Astrocyte (in vitro differentiated cells and primary cell): Measurements from ENCODE around the gene SPRED2. TPM values are rescaled to one million over a fixed set of nuclear protein-coding genes. Genes with fewer than 3 reads are reported as not detected.

Source experiments
- DNase-seq: peaks from one replicate; pipeline ENCODE4 v3.0.0-alpha.2; 2010; ENCODE audit warnings: low read depth
- FAIRE-seq: peaks from 2 replicates; lab custom pipeline; 2011; peaks lifted over from hg19 to GRCh38; lab: Jason Lieb, UNC
- H2AFZ ChIP-seq: 2 replicates; pipeline ENCODE4 v1.6.0; 2012; ENCODE audit warnings: low read depth, low read length, inconsistent platforms
- H3K27ac ChIP-seq: 2 replicates; pipeline ENCODE4 v1.5.1; 2011; ENCODE audit warnings: low read depth, low read length, inconsistent platforms
- H3K27me3 ChIP-seq: 2 replicates; pipeline ENCODE4 v1.6.0; 2011; ENCODE audit warnings: low read length, inconsistent platforms; ENCODE audit not compliant: insufficient read depth
- H3K36me3 ChIP-seq: 2 replicates; pipeline ENCODE4 v1.5.1; 2011; ENCODE audit warnings: low read length, inconsistent platforms; ENCODE audit not compliant: insufficient read depth
- H3K4me1 ChIP-seq: 2 replicates; pipeline ENCODE4 v1.5.1; 2011; ENCODE audit warnings: low read length, inconsistent platforms; ENCODE audit not compliant: insufficient read depth
- H3K4me2 ChIP-seq: 2 replicates; pipeline ENCODE4 v1.6.0; 2012; ENCODE audit warnings: low read length, inconsistent platforms
- H3K4me3 ChIP-seq: 2 replicates; pipeline ENCODE4 v1.5.1; 2011; ENCODE audit warnings: low read depth, mild to moderate bottlenecking, low read length, inconsistent platforms; ENCODE audit not compliant: insufficient read depth
- H3K79me2 ChIP-seq: 2 replicates; pipeline ENCODE4 v1.6.0; 2012; ENCODE audit warnings: mild to moderate bottlenecking, low read length, inconsistent platforms; ENCODE audit not compliant: insufficient read depth
- H3K9ac ChIP-seq: 2 replicates; pipeline ENCODE4 v1.6.0; 2012; ENCODE audit warnings: mild to moderate bottlenecking, low read length, inconsistent platforms
- H3K9me3 ChIP-seq: 2 replicates; pipeline ENCODE4 v1.5.1; 2012; ENCODE audit warnings: low read depth, mild to moderate bottlenecking, low read length, inconsistent platforms; ENCODE audit not compliant: insufficient read depth
- H4K20me1 ChIP-seq: 2 replicates; pipeline ENCODE4 v1.6.0; 2012; ENCODE audit warnings: low read length, inconsistent platforms; ENCODE audit not compliant: insufficient read depth
- H3K27ac Mint-ChIP-seq: one replicate; pipeline ENCODE4 v1.8.0; 2021; ENCODE audit warnings: mild to moderate bottlenecking, mixed read lengths; ENCODE audit not compliant: unreplicated experiment
- H3K27me3 Mint-ChIP-seq: one replicate; pipeline ENCODE4 v1.8.0; 2021; ENCODE audit warnings: low read depth, mixed read lengths; ENCODE audit not compliant: unreplicated experiment
- H3K36me3 Mint-ChIP-seq: one replicate; pipeline ENCODE4 v1.8.0; 2021; ENCODE audit warnings: low read depth, mixed read lengths; ENCODE audit not compliant: unreplicated experiment
- H3K4me1 Mint-ChIP-seq: one replicate; pipeline ENCODE4 v1.8.0; 2021; ENCODE audit warnings: low read depth, mixed read lengths; ENCODE audit not compliant: unreplicated experiment
- H3K4me3 Mint-ChIP-seq: one replicate; pipeline ENCODE4 v1.8.0; 2021; ENCODE audit warnings: mild to moderate bottlenecking, moderate library complexity, mixed read lengths; ENCODE audit not compliant: unreplicated experiment
- H3K9me3 Mint-ChIP-seq: one replicate; pipeline ENCODE4 v1.8.0; 2021; ENCODE audit warnings: mild to moderate bottlenecking, mixed read lengths; ENCODE audit not compliant: unreplicated experiment
- EZH2 ChIP-seq: IDR thresholded peaks from 2 replicates; pipeline ENCODE4 v1.6.1; 2012; ENCODE audit warnings: mild to moderate bottlenecking, low read length, inconsistent platforms; ENCODE audit not compliant: insufficient read depth
- total RNA-seq: library from RNA; stranded (reverse); gene quantifications from 2 replicates; pipeline ENCODE4 v1.2.1, GENCODE V29; 2021
- TF ChIP-seq, protein P1 (sequence below): IDR thresholded peaks from 2 replicates; pipeline ENCODE4 v1.5.1; 2011; ENCODE audit warnings: low read depth, mild to moderate bottlenecking, inconsistent platforms, low read length, moderate library complexity; ENCODE audit not compliant: insufficient read depth

The SPRED2 gene
- total RNA-seq, 1 donor from 2014 or later = 47.3 TPM

DNA sequence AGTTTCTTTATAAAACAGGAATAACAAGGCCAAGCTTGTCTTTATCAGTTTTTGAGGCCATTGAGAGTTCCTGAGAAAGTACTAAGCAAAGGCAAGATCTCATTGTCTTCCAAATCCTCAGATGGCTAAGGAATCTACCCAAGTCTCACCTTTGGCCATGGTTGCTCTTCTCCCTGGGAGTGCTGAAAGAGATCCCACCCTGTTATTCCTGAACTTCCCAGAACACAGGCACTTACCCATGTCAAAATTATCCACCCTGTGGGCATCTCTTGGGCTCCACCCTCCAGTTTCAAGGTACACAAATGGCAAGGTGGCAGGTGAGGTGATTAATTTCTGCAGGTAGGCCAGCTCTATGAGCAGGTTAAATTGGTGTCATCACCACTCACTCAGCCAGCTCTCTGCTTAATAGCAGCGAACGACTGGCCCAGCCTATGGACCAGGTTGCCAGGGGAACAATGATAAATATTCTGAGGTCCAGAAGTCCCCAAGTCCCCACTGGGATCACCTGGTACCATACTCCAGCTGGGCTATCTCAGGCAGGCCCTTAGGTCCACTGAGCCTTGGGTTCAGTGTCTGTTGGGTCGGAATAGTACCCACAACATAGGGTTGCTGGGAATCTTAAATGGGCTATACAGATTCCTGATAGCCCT is 2.3 kb upstream of the SPRED2 start:
- Histone ChIP-seq H2AFZ (no peak overlapping the region), H3K27me3 (no peaks in the 10 kb centered on the region), H3K4me1 (peaks cover 19% of the 10 kb centered on the region), H3K9me3 (no peaks in the 10 kb centered on the region), H3K27ac (no peak overlapping the region), H4K20me1 (peaks cover 11% of the 10 kb centered on the region), H3K4me2 (peak overlapping the region; percentile 94), H3K36me3 (no peaks in the 10 kb centered on the region), H3K4me3 (no peak overlapping the region), H3K79me2 (peaks cover 28% of the 10 kb centered on the region), H3K9ac (peak overlapping the region; percentile 96)
- peak overlapping the region; percentile 75 for H3K27ac Mint-ChIP-seq
- H3K4me1 Mint-ChIP-seq = peaks cover 28% of the 10 kb centered on the region
- FAIRE-seq (no peak), DNase-seq (no peak)
- H3K4me3 Mint-ChIP-seq = peak overlapping the region; percentile 91
- H3K27me3 Mint-ChIP-seq = no peaks in the 10 kb centered on the region
- H3K36me3 Mint-ChIP-seq = no peaks in the 10 kb centered on the region
- TF ChIP-seq, protein P1, sequence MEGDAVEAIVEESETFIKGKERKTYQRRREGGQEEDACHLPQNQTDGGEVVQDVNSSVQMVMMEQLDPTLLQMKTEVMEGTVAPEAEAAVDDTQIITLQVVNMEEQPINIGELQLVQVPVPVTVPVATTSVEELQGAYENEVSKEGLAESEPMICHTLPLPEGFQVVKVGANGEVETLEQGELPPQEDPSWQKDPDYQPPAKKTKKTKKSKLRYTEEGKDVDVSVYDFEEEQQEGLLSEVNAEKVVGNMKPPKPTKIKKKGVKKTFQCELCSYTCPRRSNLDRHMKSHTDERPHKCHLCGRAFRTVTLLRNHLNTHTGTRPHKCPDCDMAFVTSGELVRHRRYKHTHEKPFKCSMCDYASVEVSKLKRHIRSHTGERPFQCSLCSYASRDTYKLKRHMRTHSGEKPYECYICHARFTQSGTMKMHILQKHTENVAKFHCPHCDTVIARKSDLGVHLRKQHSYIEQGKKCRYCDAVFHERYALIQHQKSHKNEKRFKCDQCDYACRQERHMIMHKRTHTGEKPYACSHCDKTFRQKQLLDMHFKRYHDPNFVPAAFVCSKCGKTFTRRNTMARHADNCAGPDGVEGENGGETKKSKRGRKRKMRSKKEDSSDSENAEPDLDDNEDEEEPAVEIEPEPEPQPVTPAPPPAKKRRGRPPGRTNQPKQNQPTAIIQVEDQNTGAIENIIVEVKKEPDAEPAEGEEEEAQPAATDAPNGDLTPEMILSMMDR = no peak
- TF ChIP-seq EZH2 = no peak
- H3K9me3 Mint-ChIP-seq = no peaks in the 10 kb centered on the region

DNA sequence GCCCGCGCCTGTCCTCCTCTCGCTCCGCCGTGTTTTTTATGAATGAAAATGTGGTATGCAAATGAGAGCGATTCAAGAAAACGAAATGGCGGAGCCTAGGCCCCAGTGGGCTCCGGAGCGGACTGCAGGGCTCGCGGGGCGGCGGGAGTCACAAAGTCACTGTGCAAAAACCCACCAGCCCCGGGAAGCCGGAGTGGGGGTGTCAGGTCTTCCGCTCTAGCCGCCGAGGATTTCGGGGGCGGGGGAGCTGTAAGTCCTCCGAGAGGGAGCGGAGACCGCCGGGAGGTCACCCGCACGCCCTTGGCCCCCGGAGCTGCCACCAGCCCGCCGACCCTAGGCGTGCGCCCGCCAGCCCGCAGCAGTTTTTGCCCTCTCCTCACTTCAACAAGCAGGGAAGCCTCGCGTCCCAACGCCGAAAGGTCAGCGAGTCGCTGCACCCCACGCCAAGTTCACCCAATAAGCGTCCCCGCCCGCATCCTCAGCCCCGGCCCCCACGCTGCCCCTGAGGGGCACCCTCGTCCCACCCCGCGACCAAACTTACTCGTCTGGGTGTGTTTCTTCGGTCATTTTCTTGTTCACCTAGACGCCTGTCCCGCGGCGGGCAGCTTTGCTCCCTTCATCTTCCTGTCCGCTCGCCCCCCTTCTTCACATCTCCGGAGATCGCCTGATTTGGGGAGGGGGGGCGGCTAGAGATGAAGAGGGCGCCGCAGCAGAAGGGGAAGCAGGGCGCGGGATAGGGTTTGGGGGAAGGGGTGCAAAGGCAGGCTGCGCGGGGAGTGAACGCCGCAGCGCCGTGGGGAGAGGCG is 775 bp downstream of the SPRED2 start:
- DNase-seq (no peak), FAIRE-seq (no peak)
- H4K20me1 ChIP-seq = peaks cover 41% of the 10 kb centered on the region
- Mint-ChIP-seq H3K4me3 (peak overlapping the region; percentile 93), H3K27ac (peak overlapping the region; percentile 85), H3K27me3 (no peaks in the 10 kb centered on the region), H3K9me3 (no peaks in the 10 kb centered on the region), H3K4me1 (peaks cover 30% of the 10 kb centered on the region), H3K36me3 (no peaks in the 10 kb centered on the region)
- peak overlapping the region; percentile 95 for H3K4me2 ChIP-seq
- H3K36me3 ChIP-seq = no peaks in the 10 kb centered on the region
- no peaks in the 10 kb centered on the region for H3K27me3 ChIP-seq
- TF ChIP-seq, protein P1 = no peak
- TF ChIP-seq EZH2 = no peak
- peaks cover 59% of the 10 kb centered on the region for H3K79me2 ChIP-seq
- no peaks in the 10 kb centered on the region for H3K9me3 ChIP-seq
- H2AFZ ChIP-seq = peak overlapping the region; percentile 53
- H3K27ac ChIP-seq = peak overlapping the region; percentile 70
- peaks cover 13% of the 10 kb centered on the region for H3K4me1 ChIP-seq
- peak overlapping the region; percentile 89 for H3K9ac ChIP-seq
- H3K4me3 ChIP-seq = peak overlapping the region; percentile 78
